Keratinocyte (primary cell): ENCODE measurements around the gene STRADA. TPM values are rescaled to one million over a fixed set of nuclear protein-coding genes. Genes with fewer than 3 reads are reported as not detected.

ENCODE experiments used
- DNase-seq: peaks from one replicate; pipeline ENCODE4 v3.0.0-alpha.2; 2011; ENCODE audit warnings: low read depth, missing footprints, low spot score
- FAIRE-seq: peaks from 2 replicates; lab custom pipeline; 2011; peaks lifted over from hg19 to GRCh38; lab: Jason Lieb, UNC
- H2AFZ ChIP-seq: 2 replicates; pipeline ENCODE4 v1.6.0; 2012; ENCODE audit warnings: low read length, control low read depth, inconsistent platforms; ENCODE audit not compliant: control insufficient read depth
- H3K27ac ChIP-seq: 2 replicates; pipeline ENCODE4 v1.5.1; 2011; ENCODE audit warnings: low read length; ENCODE audit not compliant: control insufficient read depth, insufficient read depth
- H3K27me3 ChIP-seq: 3 replicates; pipeline ENCODE4 v1.6.0; 2011; ENCODE audit warnings: low read length; ENCODE audit not compliant: control insufficient read depth, insufficient read depth; ENCODE audit errors: extremely low read depth
- H3K36me3 ChIP-seq, 2 experiments: 2 replicates in 1 of 2; 3 replicates in 1 of 2; pipeline ENCODE4 v1.5.1; 2011; ENCODE audit warnings: low read length in 2 of 2, mild to moderate bottlenecking in 1 of 2; ENCODE audit not compliant: control insufficient read depth in 2 of 2, insufficient read depth in 2 of 2; ENCODE audit errors: extremely low read depth in 1 of 2
- H3K4me1 ChIP-seq: 3 replicates; pipeline ENCODE4 v1.5.1; 2011; ENCODE audit warnings: low read length; ENCODE audit not compliant: control insufficient read depth, insufficient read depth; ENCODE audit errors: extremely low read depth
- H3K4me2 ChIP-seq: 3 replicates; pipeline ENCODE4 v1.6.0; 2011; ENCODE audit warnings: low read depth, low read length; ENCODE audit not compliant: control insufficient read depth, insufficient read depth; ENCODE audit errors: extremely low read depth
- H3K4me3 ChIP-seq, 3 experiments: fragments of 200-600 bp in 1 of 3; sonication (generic) in 1 of 3; 2 replicates in 2 of 3; 3 replicates in 1 of 3; pipeline ENCODE4 v1.5.1; 2011 to 2016; ENCODE audit warnings: low read length in 3 of 3, mild to moderate bottlenecking in 3 of 3, control low read depth in 2 of 3, inconsistent platforms in 1 of 3, low read depth in 1 of 3, mixed read lengths in 1 of 3, mixed run types in 1 of 3, moderate library complexity in 1 of 3; ENCODE audit not compliant: control insufficient read depth in 2 of 3, insufficient read depth in 2 of 3; ENCODE audit errors: extremely low read depth in 1 of 3
- H3K79me2 ChIP-seq: 2 replicates; pipeline ENCODE4 v1.6.0; 2012; ENCODE audit warnings: low read length; ENCODE audit not compliant: control insufficient read depth, insufficient read depth
- H3K9ac ChIP-seq: 3 replicates; pipeline ENCODE4 v1.6.0; 2011; ENCODE audit warnings: low read length; ENCODE audit not compliant: control insufficient read depth, insufficient read depth; ENCODE audit errors: extremely low read depth
- H3K9me1 ChIP-seq: 3 replicates; pipeline ENCODE4 v1.6.0; 2011; ENCODE audit warnings: low read length; ENCODE audit not compliant: control insufficient read depth, insufficient read depth; ENCODE audit errors: extremely low read depth
- H3K9me3 ChIP-seq: 2 replicates; pipeline ENCODE4 v1.5.1; 2012; ENCODE audit warnings: low read depth, low read length; ENCODE audit not compliant: control insufficient read depth
- H4K20me1 ChIP-seq: 3 replicates; pipeline ENCODE4 v1.6.0; 2011; ENCODE audit warnings: low read length; ENCODE audit not compliant: control insufficient read depth, insufficient read depth; ENCODE audit errors: extremely low read depth
- EZH2 ChIP-seq: IDR thresholded peaks from one replicate; pipeline ENCODE4 v1.6.1; 2012; ENCODE audit warnings: inconsistent platforms, mild to moderate bottlenecking, low read length, moderate library complexity
- dilution Hi-C: fragments of 300-500 bp; cut with MboI; formaldehyde crosslinking; loops from one replicate; pipeline ENCODE4 v1.7.0; 2020; ENCODE audit warnings: low sequenced_read_pairs; ENCODE audit not compliant: extremely low pct_ligation_motif_present
- polyA plus RNA-seq, 5 experiments: library from polyadenylated mRNA; depleted of rRNA in 3 of 5; stranded (reverse) in 3 of 5; stranded (forward) in 1 of 5; unstranded in 1 of 5; fragments of >200 nt; gene quantifications; 1 replicate in 1 of 5; 2 replicates in 3 of 5; 3 replicates in 1 of 5; pipeline versions ENCODE4 v1.2.1 to v1.2.3, GENCODE V29; 2011 to 2012; ENCODE audit warnings: missing spikeins in 2 of 5, low read depth in 1 of 5, low replicate concordance in 1 of 5
- TF ChIP-seq, protein P1 (sequence below), 3 experiments: IDR thresholded peaks in 1 of 3; conservative IDR thresholded peaks in 1 of 3; optimal IDR thresholded peaks in 1 of 3; 2 replicates in 2 of 3; 3 replicates in 1 of 3; pipeline versions ENCODE3 to v1.5.1; 2011; ENCODE audit warnings: low read length in 3 of 3, mild to moderate bottlenecking in 3 of 3, moderate library complexity in 2 of 3, control low read depth in 1 of 3, inconsistent platforms in 1 of 3; ENCODE audit not compliant: insufficient read depth in 2 of 3; ENCODE audit errors: extremely low read depth in 1 of 3

Gene STRADA
- polyA plus RNA-seq, 1 donor (not counting 4 experiments of a cell fraction or from before 2014, with no cell fraction given): 25.9 TPM

DNA sequence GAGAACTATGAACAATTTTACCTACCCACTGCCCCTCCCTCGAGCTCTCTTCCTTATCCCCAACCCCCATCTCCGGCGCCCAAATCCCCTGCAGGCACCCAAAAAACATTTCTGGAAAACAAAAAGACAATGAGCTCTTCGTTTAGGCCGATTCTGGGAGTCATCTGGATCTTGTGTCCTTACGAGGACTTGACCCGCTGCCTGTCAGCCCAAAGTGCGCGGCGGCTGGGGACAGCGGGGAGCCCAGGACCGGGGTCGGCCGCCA is 524 bp downstream of the STRADA start:
- Histone ChIP-seq H3K9me1 (no peaks in the 10 kb centered on the region), H3K36me3 (no peaks in the 10 kb centered on the region), H3K79me2 (peaks cover 4% of the 10 kb centered on the region), H4K20me1 (no peaks in the 10 kb centered on the region), H3K27me3 (no peaks in the 10 kb centered on the region), H3K9me3 (no peaks in the 10 kb centered on the region), H3K27ac (peak overlapping the region; percentile 87), H3K4me3 (peak overlapping the region; percentile 85 to 94 (median 91)), H3K4me2 (peak overlapping the region; percentile 91), H2AFZ (peak overlapping the region; percentile 59), H3K4me1 (peaks cover 5% of the 10 kb centered on the region), H3K9ac (peak overlapping the region; percentile 93)
- DNase-seq (no peak), FAIRE-seq (no peak)
- dilution Hi-C loops: no loop called here
- TF ChIP-seq EZH2: no peak
- TF ChIP-seq, protein P1, sequence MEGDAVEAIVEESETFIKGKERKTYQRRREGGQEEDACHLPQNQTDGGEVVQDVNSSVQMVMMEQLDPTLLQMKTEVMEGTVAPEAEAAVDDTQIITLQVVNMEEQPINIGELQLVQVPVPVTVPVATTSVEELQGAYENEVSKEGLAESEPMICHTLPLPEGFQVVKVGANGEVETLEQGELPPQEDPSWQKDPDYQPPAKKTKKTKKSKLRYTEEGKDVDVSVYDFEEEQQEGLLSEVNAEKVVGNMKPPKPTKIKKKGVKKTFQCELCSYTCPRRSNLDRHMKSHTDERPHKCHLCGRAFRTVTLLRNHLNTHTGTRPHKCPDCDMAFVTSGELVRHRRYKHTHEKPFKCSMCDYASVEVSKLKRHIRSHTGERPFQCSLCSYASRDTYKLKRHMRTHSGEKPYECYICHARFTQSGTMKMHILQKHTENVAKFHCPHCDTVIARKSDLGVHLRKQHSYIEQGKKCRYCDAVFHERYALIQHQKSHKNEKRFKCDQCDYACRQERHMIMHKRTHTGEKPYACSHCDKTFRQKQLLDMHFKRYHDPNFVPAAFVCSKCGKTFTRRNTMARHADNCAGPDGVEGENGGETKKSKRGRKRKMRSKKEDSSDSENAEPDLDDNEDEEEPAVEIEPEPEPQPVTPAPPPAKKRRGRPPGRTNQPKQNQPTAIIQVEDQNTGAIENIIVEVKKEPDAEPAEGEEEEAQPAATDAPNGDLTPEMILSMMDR (optimal IDR thresholded peaks at IDR 0.05 in 1 of 3, IDR thresholded peaks at IDR 0.05 in 1 of 3, conservative IDR thresholded peaks at IDR 0.05 in 1 of 3; ENCODE audit: extremely low read depth in 1 of 3, insufficient read depth in 2 of 3, low read length in 3 of 3): no peak

DNA sequence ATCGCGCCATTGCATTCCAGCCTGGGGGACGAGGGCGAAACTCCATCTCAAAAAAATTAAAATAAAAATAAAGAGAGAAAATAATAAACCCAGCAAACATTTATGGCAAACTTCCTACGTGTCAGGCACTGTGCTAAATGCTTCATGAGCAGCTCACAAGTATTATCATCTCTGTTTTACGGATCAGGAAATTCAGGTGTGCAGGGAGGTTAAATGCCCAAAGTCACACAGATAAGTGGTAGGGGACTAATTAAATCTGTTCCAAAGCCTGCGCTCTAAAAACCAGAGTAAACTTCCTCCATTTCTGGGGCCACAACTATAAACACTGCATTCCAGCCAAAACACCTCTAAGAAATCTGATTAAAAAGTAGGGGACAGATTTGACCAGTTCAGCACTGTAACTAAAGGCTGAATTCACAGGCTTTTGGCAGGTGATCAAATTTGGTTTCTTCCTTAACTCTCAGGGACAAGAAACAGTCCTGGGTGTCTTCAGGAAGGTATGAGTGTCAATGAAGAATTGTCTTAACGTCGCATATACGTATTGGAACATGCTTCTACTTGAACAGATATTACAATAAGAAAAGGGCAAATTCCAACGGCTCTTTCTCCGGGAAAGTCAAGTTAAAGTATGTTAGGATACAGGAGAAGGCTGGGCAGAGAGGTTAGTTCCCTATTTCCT is 996 bp downstream of the STRADA start:
- H3K79me2 ChIP-seq: peaks cover 4% of the 10 kb centered on the region

More for the DNA sequence above, 996 bp downstream of the STRADA start:
- Histone ChIP-seq H3K4me2 (peak overlapping the region; percentile 91), H3K9ac (peak overlapping the region; percentile 93), H3K4me1 (peaks cover 5% of the 10 kb centered on the region), H3K9me3 (no peaks in the 10 kb centered on the region), H3K36me3 (no peaks in the 10 kb centered on the region), H4K20me1 (no peaks in the 10 kb centered on the region), H2AFZ (peak overlapping the region; percentile 17), H3K27me3 (no peaks in the 10 kb centered on the region), H3K4me3 (peak overlapping the region; percentile 85 to 94 (median 91)), H3K27ac (peak overlapping the region; percentile 87), H3K9me1 (no peaks in the 10 kb centered on the region)
- TF ChIP-seq EZH2: no peak
- TF ChIP-seq, protein P1 (optimal IDR thresholded peaks at IDR 0.05 in 1 of 3, IDR thresholded peaks at IDR 0.05 in 1 of 3, conservative IDR thresholded peaks at IDR 0.05 in 1 of 3; ENCODE audit: extremely low read depth in 1 of 3, insufficient read depth in 2 of 3, low read length in 3 of 3): no peak
- dilution Hi-C loops: no loop called here
- no peak for FAIRE-seq
- no peak for DNase-seq
